Trophoblast cell (in vitro differentiated cells and primary cell): Measurements from ENCODE around the gene SKIC2.

Source experiments
- DNase-seq, 2 donors: peaks; one replicate each; pipeline ENCODE4 v3.0.0-alpha.2; 2016
- H2AFZ ChIP-seq: 2 replicates; pipeline ENCODE4 v1.6.1; 2013; ENCODE audit warnings: low read length, moderate library complexity, mild to moderate bottlenecking; ENCODE audit not compliant: insufficient read depth, poor library complexity
- H2AK5ac ChIP-seq: 2 replicates; pipeline ENCODE4 v1.6.1; 2013; ENCODE audit warnings: mild to moderate bottlenecking, low read length
- H2BK120ac ChIP-seq: 2 replicates; pipeline ENCODE4 v1.6.1; 2013; ENCODE audit warnings: low read length, mild to moderate bottlenecking, moderate library complexity; ENCODE audit not compliant: insufficient read depth, poor library complexity
- H2BK12ac ChIP-seq: 2 replicates; pipeline ENCODE4 v1.6.1; 2013; ENCODE audit warnings: mild to moderate bottlenecking, low read length, moderate library complexity
- H2BK5ac ChIP-seq: 2 replicates; pipeline ENCODE4 v1.6.1; 2013; ENCODE audit warnings: low read length, low read depth, moderate library complexity, mild to moderate bottlenecking; ENCODE audit not compliant: poor library complexity
- H3K14ac ChIP-seq: 2 replicates; pipeline ENCODE4 v1.6.1; 2013; ENCODE audit warnings: mild to moderate bottlenecking, low read length
- H3K18ac ChIP-seq: 2 replicates; pipeline ENCODE4 v1.6.1; 2013; ENCODE audit warnings: mild to moderate bottlenecking, low read length
- H3K23ac ChIP-seq: 2 replicates; pipeline ENCODE4 v1.6.1; 2013; ENCODE audit warnings: low read length
- H3K27ac ChIP-seq: 2 replicates; pipeline ENCODE4 v1.5.1; 2013; ENCODE audit warnings: low read depth, mild to moderate bottlenecking, inconsistent platforms, low read length, moderate library complexity
- H3K27me3 ChIP-seq: 2 replicates; pipeline ENCODE4 v1.6.1; 2013; ENCODE audit warnings: inconsistent platforms, mild to moderate bottlenecking, low read length, moderate library complexity; ENCODE audit not compliant: insufficient read depth
- H3K36me3 ChIP-seq, 2 experiments: 1 replicate in 1 of 2; 2 replicates in 1 of 2; pipeline ENCODE4 v1.6.1; 2013; ENCODE audit warnings: low read length in 2 of 2, mild to moderate bottlenecking in 2 of 2, moderate library complexity in 1 of 2; ENCODE audit not compliant: insufficient read depth in 2 of 2, control insufficient read depth in 1 of 2
- H3K4ac ChIP-seq: 2 replicates; pipeline ENCODE4 v1.6.1; 2013; ENCODE audit warnings: low read depth, mild to moderate bottlenecking, low read length, moderate library complexity
- H3K4me1 ChIP-seq, 2 experiments: 1 replicate in 1 of 2; 2 replicates in 1 of 2; pipeline ENCODE4 v1.6.1; 2013; ENCODE audit warnings: low read length in 2 of 2, mild to moderate bottlenecking in 2 of 2, moderate library complexity in 1 of 2; ENCODE audit not compliant: insufficient read depth in 2 of 2, control insufficient read depth in 1 of 2
- H3K4me2 ChIP-seq: 2 replicates; pipeline ENCODE4 v1.6.1; 2013; ENCODE audit warnings: inconsistent platforms, mild to moderate bottlenecking, low read length, moderate library complexity
- H3K4me3 ChIP-seq: 2 replicates; pipeline ENCODE4 v1.5.1; 2013; ENCODE audit warnings: mild to moderate bottlenecking, low read depth, low read length, inconsistent platforms
- H3K79me1 ChIP-seq: one replicate; pipeline ENCODE4 v1.6.1; 2013; ENCODE audit warnings: low read length
- H3K79me2 ChIP-seq: 2 replicates; pipeline ENCODE4 v1.6.1; 2013; ENCODE audit warnings: low read length, mild to moderate bottlenecking; ENCODE audit not compliant: control insufficient read depth, insufficient read depth, poor library complexity
- H3K9ac ChIP-seq: 2 replicates; pipeline ENCODE4 v1.6.1; 2013; ENCODE audit warnings: mild to moderate bottlenecking, low read length
- H3K9me3 ChIP-seq: 2 replicates; pipeline ENCODE4 v1.6.1; 2013; ENCODE audit warnings: low read depth, mild to moderate bottlenecking, control low read depth, inconsistent platforms, low read length; ENCODE audit not compliant: insufficient read depth
- H4K12ac ChIP-seq: 2 replicates; pipeline ENCODE4 v1.6.1; 2013; ENCODE audit warnings: low read depth, mild to moderate bottlenecking, low read length, moderate library complexity
- H4K8ac ChIP-seq: 2 replicates; pipeline ENCODE4 v1.6.1; 2013; ENCODE audit warnings: low read depth, mild to moderate bottlenecking, low read length, moderate library complexity
- H4K91ac ChIP-seq: one replicate; pipeline ENCODE4 v1.6.1; 2013; ENCODE audit warnings: low read depth, mild to moderate bottlenecking, low read length, moderate library complexity
- WGBS: extraction: QIAGEN DNeasy Blood & Tissue Kit; methylation state at CpG from one replicate; pipeline ENCODE4 v1.1.7; 2013; ENCODE audit warnings: missing lambda C conversion rate; ENCODE audit not compliant: insufficient read length, insufficient coverage; ENCODE audit errors: extremely low coverage; 5-methylcytosine and 5-hydroxymethylcytosine counted together

Gene SKIC2

GRCh38 chr6:31948306-31948705, 10.7 kb upstream of the SKIC2 start:
- Histone ChIP-seq H3K9me3 (peaks cover 2% of the 10 kb centered on the region), H3K79me2 (no peaks in the 10 kb centered on the region), H3K27ac (no peak overlapping the region), H2AFZ (no peak overlapping the region), H4K8ac (no peak overlapping the region), H3K4ac (no peak overlapping the region), H4K91ac (no peak overlapping the region), H2BK5ac (no peak overlapping the region), H2BK120ac (no peak overlapping the region), H3K23ac (no peak overlapping the region), H4K12ac (no peak overlapping the region), H3K4me3 (no peak overlapping the region), H2AK5ac (no peak overlapping the region), H3K79me1 (peaks cover 4% of the 10 kb centered on the region), H3K27me3 (no peaks in the 10 kb centered on the region), H2BK12ac (no peak overlapping the region), H3K4me2 (no peak overlapping the region), H3K4me1 (peaks cover 0 to 2% of the 10 kb centered on the region in 2 experiments), H3K36me3 (peaks cover 12 to 25% of the 10 kb centered on the region in 2 experiments), H3K14ac (no peak overlapping the region), H3K18ac (no peak overlapping the region), H3K9ac (no peak overlapping the region)
- no peak for DNase-seq
- no CpG with 5 or more reads among the region's 5 CpGs for WGBS

GRCh38 chr6:31948753-31949413, 10.1 kb upstream of the SKIC2 start:
- H3K9me3 ChIP-seq: peaks cover 2% of the 10 kb centered on the region
- H2BK5ac ChIP-seq: no peak overlapping the region
- H3K79me1 ChIP-seq: peaks cover 4% of the 10 kb centered on the region
- no peak overlapping the region for H3K14ac ChIP-seq
- H3K4me3 ChIP-seq: no peak overlapping the region
- peak; percentile 93 to 99 for DNase-seq
- H3K36me3 ChIP-seq: peaks cover 15 to 31% of the 10 kb centered on the region in 2 experiments
- WGBS: no CpG with 5 or more reads among the region's 6 CpGs
- no peak overlapping the region for H4K12ac ChIP-seq
- H3K9ac ChIP-seq: no peak overlapping the region
- H3K4ac ChIP-seq: no peak overlapping the region
- H3K79me2 ChIP-seq: no peaks in the 10 kb centered on the region
- H3K27ac ChIP-seq: no peak overlapping the region
- H2AK5ac ChIP-seq: no peak overlapping the region
- H3K27me3 ChIP-seq: no peaks in the 10 kb centered on the region
- H3K18ac ChIP-seq: no peak overlapping the region
- H3K4me1 ChIP-seq: peaks cover 0 to 2% of the 10 kb centered on the region in 2 experiments
- H2BK120ac ChIP-seq: no peak overlapping the region
- H4K8ac ChIP-seq: no peak overlapping the region
- H3K23ac ChIP-seq: no peak overlapping the region
- H4K91ac ChIP-seq: no peak overlapping the region
- no peak overlapping the region for H2AFZ ChIP-seq
- H2BK12ac ChIP-seq: no peak overlapping the region
- no peak overlapping the region for H3K4me2 ChIP-seq

GRCh38 chr6:31949926-31950548, 8.9 kb upstream of the SKIC2 start:
- H4K91ac ChIP-seq: no peak overlapping the region
- no CpG with 5 or more reads among the region's 7 CpGs for WGBS

GRCh38 chr6:31952140-31952805, 6.7 kb upstream of the SKIC2 start:
- Histone ChIP-seq H3K14ac (no peak overlapping the region), H3K18ac (no peak overlapping the region), H2BK120ac (no peak overlapping the region), H2BK5ac (no peak overlapping the region), H2BK12ac (no peak overlapping the region), H3K79me1 (peaks cover 4% of the 10 kb centered on the region), H3K79me2 (no peaks in the 10 kb centered on the region), H3K27ac (no peak overlapping the region), H2AK5ac (no peak overlapping the region), H4K91ac (no peak overlapping the region), H3K9me3 (peaks cover 2% of the 10 kb centered on the region), H4K8ac (no peak overlapping the region), H4K12ac (no peak overlapping the region), H3K27me3 (no peaks in the 10 kb centered on the region), H3K4me2 (no peak overlapping the region), H3K23ac (no peak overlapping the region), H3K4me3 (no peak overlapping the region), H3K4me1 (peaks cover 0 to 2% of the 10 kb centered on the region in 2 experiments), H3K9ac (no peak overlapping the region), H3K4ac (no peak overlapping the region), H3K36me3 (peaks cover 36 to 52% of the 10 kb centered on the region in 2 experiments), H2AFZ (no peak overlapping the region)
- peak; percentile 60 to 84 for DNase-seq
- WGBS: no CpG with 5 or more reads among the region's 5 CpGs

More at GRCh38 chr6:31949926-31950548, 8.9 kb upstream of the SKIC2 start:
- Histone ChIP-seq H3K9ac (no peak overlapping the region), H2BK120ac (no peak overlapping the region), H3K23ac (no peak overlapping the region), H3K27me3 (no peaks in the 10 kb centered on the region), H2AK5ac (no peak overlapping the region), H4K12ac (no peak overlapping the region), H3K4ac (no peak overlapping the region), H3K27ac (no peak overlapping the region), H3K18ac (no peak overlapping the region), H2BK5ac (no peak overlapping the region), H3K4me2 (no peak overlapping the region), H3K14ac (no peak overlapping the region), H3K36me3 (peaks cover 23 to 42% of the 10 kb centered on the region in 2 experiments), H3K4me3 (no peak overlapping the region), H3K9me3 (peaks cover 2% of the 10 kb centered on the region), H4K8ac (no peak overlapping the region), H2AFZ (no peak overlapping the region), H3K79me1 (peaks cover 4% of the 10 kb centered on the region), H2BK12ac (no peak overlapping the region), H3K79me2 (no peaks in the 10 kb centered on the region), H3K4me1 (peaks cover 0 to 2% of the 10 kb centered on the region in 2 experiments)
- no peak for DNase-seq
